HG02759 (cell line): Measurements from ENCODE around the gene POLR2A.
"Not testable (repeated sequence)": the region's sequence is repeated elsewhere in the genome, so short reads cannot be mapped to it uniquely, and the experiment has no call there.

Experiments
- ATAC-seq: cut with Tn5 transposase; IDR thresholded peaks from one replicate; pipeline ENCODE4 v1.9.1; 2021; ENCODE audit warnings: mild to moderate bottlenecking, moderate library complexity; ENCODE audit not compliant: unreplicated experiment

Gene POLR2A

GRCh38 chr17:7460850-7461660 is 23.1 kb upstream of the POLR2A start:
- ATAC-seq, result no peak

GRCh38 chr17:7462474-7463371 is 21.4 kb upstream of the POLR2A start:
- no peak for ATAC-seq

- no peak for ATAC-seq
Observed at GRCh38 chr17:7463372-7463846, 20.8 kb upstream of the POLR2A start.

- ATAC-seq, result no peak
Observed at GRCh38 chr17:7464081-7464480, 20.1 kb upstream of the POLR2A start.

GRCh38 chr17:7465597-7466275 is 18.4 kb upstream of the POLR2A start:
- ATAC-seq, result no peak

- no peak for ATAC-seq
Observed at GRCh38 chr17:7466318-7466638, 17.9 kb upstream of the POLR2A start.

GRCh38 chr17:7466639-7467341 is 17.4 kb upstream of the POLR2A start:
- no peak for ATAC-seq

GRCh38 chr17:7467498-7467897 is 16.7 kb upstream of the POLR2A start:
- no peak for ATAC-seq

GRCh38 chr17:7468290-7468689 is 15.9 kb upstream of the POLR2A start:
- no peak for ATAC-seq

GRCh38 chr17:7468804-7469389 is 15.3 kb upstream of the POLR2A start:
- no peak for ATAC-seq

GRCh38 chr17:7469843-7470242 is 14.3 kb upstream of the POLR2A start:
- not testable (repeated sequence) for ATAC-seq

- ATAC-seq, result not testable (repeated sequence)
Observed at GRCh38 chr17:7470457-7470973, 13.7 kb upstream of the POLR2A start.

GRCh38 chr17:7471729-7472128 is 12.4 kb upstream of the POLR2A start:
- ATAC-seq, result no peak

- ATAC-seq, result not testable (repeated sequence)
Observed at GRCh38 chr17:7474767-7475166, 9.4 kb upstream of the POLR2A start.

- ATAC-seq, result no peak
Observed at GRCh38 chr17:7475764-7476422, 8.3 kb upstream of the POLR2A start.

- ATAC-seq, result no peak
Observed at GRCh38 chr17:7476494-7476893, 7.7 kb upstream of the POLR2A start.

- no peak for ATAC-seq
Observed at GRCh38 chr17:7476951-7477350, 7.2 kb upstream of the POLR2A start.

- ATAC-seq, result no peak
Observed at GRCh38 chr17:7477392-7478275, 6.5 kb upstream of the POLR2A start.
